Kidney (tissue), 14 donors: ENCODE results near the gene PLA2G4D. TPM values are rescaled to one million over a fixed set of nuclear protein-coding genes. Genes with fewer than 3 reads are reported as not detected.

Experiments
- DNase-seq, 5 donors: peaks; one replicate each; pipeline ENCODE4 v3.0.0-alpha.2; 2013 to 2020
- FAIRE-seq: peaks from 2 replicates; lab custom pipeline; 2012; peaks lifted over from hg19 to GRCh38; lab: Jason Lieb, UNC
- H3K27ac ChIP-seq, 2 donors: one replicate each; pipeline ENCODE4 v1.7.0; 2013; ENCODE audit warnings: low read depth in 2 of 2, low read length in 2 of 2, inconsistent platforms in 1 of 2
- H3K27me3 ChIP-seq: one replicate; pipeline ENCODE4 v1.7.1; 2013; ENCODE audit warnings: low read length, inconsistent platforms; ENCODE audit not compliant: control insufficient read depth, insufficient read depth
- H3K36me3 ChIP-seq, 3 donors: one replicate each; pipeline versions ENCODE4 v1.7.0 to v1.7.1; 2013; ENCODE audit warnings: low read length in 3 of 3, control low read depth in 1 of 3, inconsistent platforms in 1 of 3; ENCODE audit not compliant: insufficient read depth in 3 of 3, control insufficient read depth in 2 of 3
- H3K4me1 ChIP-seq, 3 donors: one replicate each; pipeline versions ENCODE4 v1.7.0 to v1.7.1; 2013; ENCODE audit warnings: low read length in 3 of 3, inconsistent platforms in 1 of 3, low read depth in 1 of 3; ENCODE audit not compliant: control insufficient read depth in 2 of 3, insufficient read depth in 2 of 3
- H3K4me3 ChIP-seq, 3 donors: one replicate each; pipeline versions ENCODE4 v1.7.0 to v1.8.1; 2013; ENCODE audit warnings: low read length in 3 of 3, control low read depth in 1 of 3, inconsistent platforms in 1 of 3
- H3K9ac ChIP-seq, 3 donors: one replicate each; pipeline versions ENCODE4 v1.7.0 to v1.7.1; 2013; ENCODE audit warnings: low read length in 3 of 3, control low read depth in 1 of 3, inconsistent platforms in 1 of 3
- H3K9me3 ChIP-seq, 3 donors: one replicate each; pipeline versions ENCODE4 v1.7.0 to v1.7.1; 2013; ENCODE audit warnings: low read length in 3 of 3, control low read depth in 1 of 3, inconsistent platforms in 1 of 3; ENCODE audit not compliant: control insufficient read depth in 2 of 3, insufficient read depth in 1 of 3
- CTCF ChIP-seq: IDR thresholded peaks from 3 replicates; pipeline ENCODE4 v1.5.1; 2012; ENCODE audit warnings: mild to moderate bottlenecking, moderate library complexity, borderline replicate concordance; ENCODE audit not compliant: insufficient read depth; ENCODE audit errors: extremely low read depth
- intact Hi-C: fragments of 100-400 bp; cut with DNase I; formaldehyde crosslinking; loops from one replicate; pipeline ENCODE4 v1.11.1; 2022
- polyA plus RNA-seq: library from polyadenylated mRNA; stranded (reverse); fragments of 350-450 nt; fragmentation: Illumina TruSeq; extraction: RNeasy Lipid Tissue Mini Kit (QIAGEN cat#74804); gene quantifications from one replicate; pipeline ENCODE4 v1.2.3, GENCODE V29; 2014; ENCODE audit warnings: low read depth, low replicate concordance; ENCODE audit not compliant: insufficient read depth
- total RNA-seq: library from RNA; stranded (reverse); fragmentation: NEBNext Ultra II Directional; extraction: Animal tissue kit (Norgen Biotek cat#: 25700); gene quantifications from one replicate; pipeline ENCODE4 v1.2.1, GENCODE V29; 2021
- donor health status: control.
- donor health status: control.
- donor health status: control.
- donor health status: control.
- donor health status: control.
- donor health status: DM: yes; HTN: yes; CAD: no.
- donor health status: Normal renal cell carcinoma (clear cell type).

The PLA2G4D gene
- total and polyA plus RNA-seq, 2 donors from 2014 or later: not detected

- intact Hi-C loops: no loop called here
- no peaks in the 10 kb centered on the region for H3K27me3 ChIP-seq
- FAIRE-seq: no peak
These were observed 25.3 kb downstream of the PLA2G4D start for GRCh38 chr15:42069025-42069424.

GRCh38 chr15:42068601-42069000 lies 25.8 kb downstream of the PLA2G4D start:
- DNase-seq (peak in 2 of 5 donors; percentile 22 to 73), FAIRE-seq (no peak)
- intact Hi-C loops: no loop called here
- H3K36me3 ChIP-seq: no peaks in the 10 kb centered on the region
- H3K9me3 ChIP-seq: no peaks in the 10 kb centered on the region
- no peak overlapping the region for H3K4me3 ChIP-seq
- no peak overlapping the region for H3K27ac ChIP-seq
- no peaks in the 10 kb centered on the region for H3K27me3 ChIP-seq
- no peak overlapping the region for H3K9ac ChIP-seq
- TF ChIP-seq CTCF: no peak
- H3K4me1 ChIP-seq: peaks cover 0 to 2% (median 0%) of the 10 kb centered on the region in 3 donors

More at GRCh38 chr15:42069025-42069424, 25.3 kb downstream of the PLA2G4D start:
- Histone ChIP-seq H3K9me3 (no peaks in the 10 kb centered on the region), H3K36me3 (no peaks in the 10 kb centered on the region), H3K27ac (no peak overlapping the region), H3K4me1 (peaks cover 0 to 2% (median 0%) of the 10 kb centered on the region in 3 donors), H3K9ac (no peak overlapping the region), H3K4me3 (no peak overlapping the region)
- TF ChIP-seq CTCF: no peak
- no peak for DNase-seq

- Histone ChIP-seq H3K4me1 (peaks cover 0 to 2% (median 0%) of the 10 kb centered on the region in 3 donors), H3K27ac (no peak overlapping the region), H3K9me3 (no peaks in the 10 kb centered on the region), H3K36me3 (no peaks in the 10 kb centered on the region), H3K27me3 (no peaks in the 10 kb centered on the region), H3K9ac (no peak overlapping the region), H3K4me3 (no peak overlapping the region)
- FAIRE-seq (no peak), DNase-seq (peak in 1 of 5 donors; percentile 31)
- no peak for TF ChIP-seq CTCF
- intact Hi-C loops: no loop called here
These were observed 27.5 kb downstream of the PLA2G4D start for GRCh38 chr15:42066764-42067415.

- no peak for TF ChIP-seq CTCF
- H3K9me3 ChIP-seq: no peaks in the 10 kb centered on the region
- no peak overlapping the region for H3K27ac ChIP-seq
- H3K9ac ChIP-seq: no peak overlapping the region
- no peak overlapping the region for H3K4me3 ChIP-seq
- H3K4me1 ChIP-seq: peaks cover 0 to 2% (median 0%) of the 10 kb centered on the region in 3 donors
- H3K27me3 ChIP-seq: no peaks in the 10 kb centered on the region
- intact Hi-C loops: no loop called here
- no peaks in the 10 kb centered on the region for H3K36me3 ChIP-seq
- DNase-seq: no peak
- FAIRE-seq: no peak
These were observed 28.9 kb downstream of the PLA2G4D start for GRCh38 chr15:42065468-42065867.
